Suprapubic skin (tissue), 4 donors: ENCODE results near the gene LCN15. TPM values are rescaled to one million over a fixed set of nuclear protein-coding genes. Genes with fewer than 3 reads are reported as not detected.

Experiments used
- DNase-seq, 2 donors: peaks; one replicate each; pipeline ENCODE4 v3.0.0-alpha.2; 2019; ENCODE audit warnings: low spot score in 2 of 2
- H3K27ac ChIP-seq: fragments of 200-600 bp; sonication (generic); one replicate; pipeline ENCODE4 v1.5.1; 2019
- H3K27me3 ChIP-seq: fragments of 200-600 bp; sonication (generic); one replicate; pipeline ENCODE4 v1.5.1; 2019
- H3K36me3 ChIP-seq: fragments of 200-600 bp; sonication (generic); one replicate; pipeline ENCODE4 v1.5.1; 2019
- H3K4me1 ChIP-seq: fragments of 200-600 bp; sonication (generic); one replicate; pipeline ENCODE4 v1.5.1; 2019
- H3K4me3 ChIP-seq: fragments of 200-600 bp; sonication (generic); one replicate; pipeline ENCODE4 v1.5.1; 2019; ENCODE audit warnings: mild to moderate bottlenecking
- H3K9me3 ChIP-seq: fragments of 200-600 bp; sonication (generic); one replicate; pipeline ENCODE4 v1.5.1; 2019
- CTCF ChIP-seq, 2 donors: fragments of 200-600 bp in 1 of 2; fragments of 450-650 bp in 1 of 2; sonication (generic) in 1 of 2; IDR thresholded peaks; one replicate each; pipeline ENCODE4 v1.5.1; 2016 to 2019; ENCODE audit warnings: antibody characterized with exemption in 2 of 2, mild to moderate bottlenecking in 1 of 2, moderate library complexity in 1 of 2
- EP300 ChIP-seq: sonication (generic); formaldehyde crosslinking; IDR thresholded peaks from one replicate; pipeline ENCODE4 v1.6.1; 2017; ENCODE audit warnings: antibody characterized with exemption
- POLR2A ChIP-seq, 2 donors: fragments of 450-650 bp; IDR thresholded peaks; one replicate each; pipeline ENCODE4 v1.6.1; 2017; ENCODE audit warnings: antibody characterized with exemption in 2 of 2, mild to moderate bottlenecking in 2 of 2, moderate library complexity in 2 of 2
- POLR2AphosphoS5 ChIP-seq, 3 donors: sonication (generic); formaldehyde crosslinking; IDR thresholded peaks; one replicate each; pipeline ENCODE4 v1.6.1; 2017; ENCODE audit warnings: antibody characterized with exemption in 3 of 3
- WGBS: methylation state at CpG from one replicate; pipeline ENCODE4 v1.1.5; 2018; 5-methylcytosine and 5-hydroxymethylcytosine counted together
- total RNA-seq, 4 donors: library from RNA; depleted of rRNA; stranded (reverse); fragments of >200 nt; gene quantifications; one replicate each; pipeline ENCODE4 v1.1.0, GENCODE V29; 2016

The LCN15 gene
- total RNA-seq, 4 donors from 2014 or later = 0.21 TPM; not detected in 3

- Histone ChIP-seq H3K4me3 (no peak overlapping the region), H3K9me3 (no peaks in the 10 kb centered on the region), H3K27me3 (peaks cover 64% of the 10 kb centered on the region), H3K4me1 (peaks cover 8% of the 10 kb centered on the region), H3K36me3 (no peaks in the 10 kb centered on the region), H3K27ac (no peak overlapping the region)
- no CpG with 5 or more reads among the region's 14 CpGs for WGBS
- TF ChIP-seq POLR2AphosphoS5 (IDR thresholded peaks at IDR 0.05) (no peak), POLR2A (IDR thresholded peaks at IDR 0.05) (no peak), EP300 (no peak), CTCF (IDR thresholded peaks at IDR 0.05) (no peak)
- DNase-seq = no peak
Observed at GRCh38 chr9:136765041-136765440, 723 bp upstream of the LCN15 start.

DNA sequence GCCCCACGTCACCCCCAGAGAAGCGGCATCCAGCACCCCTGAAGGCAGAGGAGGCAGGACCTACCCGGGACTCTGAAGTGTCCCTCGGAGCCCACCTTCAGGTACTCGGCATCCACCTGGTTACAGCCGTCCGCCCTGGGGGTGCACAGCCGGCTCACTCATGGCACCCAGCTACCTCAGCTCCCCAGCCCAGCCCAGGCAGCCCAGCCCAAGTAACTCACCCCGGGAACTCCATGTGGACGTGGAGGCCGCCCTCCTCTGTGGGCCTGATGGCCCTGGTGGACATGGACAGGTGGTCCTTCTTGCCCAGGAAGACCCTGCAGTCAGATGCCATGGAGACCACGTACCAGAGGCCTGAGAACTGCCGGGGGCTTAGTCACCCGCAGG lies 676 bp downstream of the LCN15 start:
- TF ChIP-seq POLR2AphosphoS5 (IDR thresholded peaks at IDR 0.05) (no peak), EP300 (no peak), CTCF (IDR thresholded peaks at IDR 0.05) (no peak), POLR2A (IDR thresholded peaks at IDR 0.05) (no peak)
- DNase-seq = no peak
- H3K9me3 ChIP-seq = no peaks in the 10 kb centered on the region
- no peak overlapping the region for H3K4me3 ChIP-seq
- no peak overlapping the region for H3K27ac ChIP-seq
- H3K4me1 ChIP-seq = peaks cover 8% of the 10 kb centered on the region
- WGBS = 62% methylated on average over 3 of the region's 14 CpGs
- H3K36me3 ChIP-seq = no peaks in the 10 kb centered on the region
- peaks cover 73% of the 10 kb centered on the region for H3K27me3 ChIP-seq

DNA sequence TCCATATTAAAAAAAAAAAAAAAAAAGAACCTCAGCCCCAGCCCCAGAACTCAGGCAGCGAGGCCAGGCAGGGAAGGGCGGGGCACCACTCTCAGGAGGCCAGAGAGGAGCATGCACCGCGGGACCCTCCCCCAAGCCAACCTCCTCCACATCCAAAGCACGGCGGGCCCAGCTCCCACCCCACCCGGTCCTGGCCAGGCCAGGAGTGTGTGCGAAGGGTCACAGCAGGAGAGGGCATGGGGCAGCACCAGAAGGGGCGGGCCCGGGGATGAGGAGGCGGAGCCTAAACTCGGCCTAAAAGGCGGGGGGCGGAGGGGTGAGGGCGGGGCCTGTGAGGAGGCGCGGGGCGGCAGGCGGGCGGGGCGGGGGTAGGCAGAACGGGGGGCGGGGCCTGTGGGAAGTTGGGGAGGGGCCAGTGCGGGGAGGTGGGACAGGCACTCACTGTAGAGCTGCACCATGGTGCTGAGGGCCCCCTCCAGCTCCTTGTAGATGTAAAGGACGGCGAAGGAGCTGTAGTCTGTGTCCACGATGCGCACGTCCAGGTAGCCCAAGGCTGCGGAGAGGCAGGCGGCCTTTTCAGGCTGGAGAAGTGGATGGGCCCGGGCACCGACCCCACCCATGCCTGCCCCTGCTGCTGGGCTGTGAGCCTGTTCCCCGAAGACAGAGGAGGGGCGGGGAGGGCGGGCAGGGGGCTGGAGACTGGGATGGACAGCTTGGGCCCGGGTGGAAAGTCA lies 1.2 kb downstream of the LCN15 start:
- H3K9me3 ChIP-seq = no peaks in the 10 kb centered on the region
- WGBS = 14% methylated on average over 22 of the region's 37 CpGs

DNA sequence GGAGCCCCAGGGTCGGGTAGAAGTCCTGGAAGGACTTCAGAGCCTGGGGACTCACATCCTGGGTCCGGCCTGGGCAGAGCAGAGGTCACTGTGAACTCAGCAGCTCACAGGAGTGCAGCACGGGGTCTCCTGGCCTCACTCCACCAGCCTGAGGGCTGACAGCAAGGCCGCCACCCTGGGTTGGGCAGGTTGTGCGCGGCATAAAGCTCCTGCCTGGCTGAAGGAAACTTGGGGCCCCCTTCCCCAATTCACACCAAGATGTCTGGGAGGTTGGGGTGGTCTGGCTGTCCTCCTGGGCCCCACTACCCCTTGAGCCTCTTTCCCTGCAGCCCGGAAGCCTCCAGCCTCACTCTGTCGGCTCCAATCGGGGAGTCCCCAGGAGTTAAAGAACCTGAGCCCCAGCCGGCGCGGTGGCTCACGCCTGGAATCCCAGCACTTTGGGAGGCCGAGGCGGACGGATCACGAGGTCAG lies 2.1 kb downstream of the LCN15 start:
- no peaks in the 10 kb centered on the region for H3K9me3 ChIP-seq
- no peak for TF ChIP-seq CTCF (IDR thresholded peaks at IDR 0.05)
- TF ChIP-seq EP300 = no peak
- TF ChIP-seq POLR2A (IDR thresholded peaks at IDR 0.05) = no peak
- TF ChIP-seq POLR2AphosphoS5 (IDR thresholded peaks at IDR 0.05) = no peak
- no peaks in the 10 kb centered on the region for H3K36me3 ChIP-seq
- WGBS = 79% methylated on average over 15 of the region's 17 CpGs
- peaks cover 67% of the 10 kb centered on the region for H3K27me3 ChIP-seq
- peaks cover 8% of the 10 kb centered on the region for H3K4me1 ChIP-seq
- DNase-seq = no peak
- H3K4me3 ChIP-seq = no peak overlapping the region
- no peak overlapping the region for H3K27ac ChIP-seq

More for the DNA sequence above, 1.2 kb downstream of the LCN15 start:
- DNase-seq = peak in 1 of 2 donors; percentile 66
- Histone ChIP-seq H3K4me3 (no peak overlapping the region), H3K4me1 (peaks cover 8% of the 10 kb centered on the region), H3K27ac (no peak overlapping the region), H3K27me3 (peaks cover 71% of the 10 kb centered on the region), H3K36me3 (no peaks in the 10 kb centered on the region)
- no peak for TF ChIP-seq EP300
- TF ChIP-seq POLR2AphosphoS5 (IDR thresholded peaks at IDR 0.05) = no peak
- no peak for TF ChIP-seq POLR2A (IDR thresholded peaks at IDR 0.05)
- no peak for TF ChIP-seq CTCF (IDR thresholded peaks at IDR 0.05)

GRCh38 chr9:136761545-136761981 lies 2.8 kb downstream of the LCN15 start:
- peaks cover 8% of the 10 kb centered on the region for H3K4me1 ChIP-seq
- WGBS = 74% methylated on average over 8 of the region's 13 CpGs
- no peak overlapping the region for H3K27ac ChIP-seq

More at GRCh38 chr9:136761545-136761981, 2.8 kb downstream of the LCN15 start:
- Histone ChIP-seq H3K36me3 (no peaks in the 10 kb centered on the region), H3K9me3 (no peaks in the 10 kb centered on the region), H3K27me3 (peaks cover 62% of the 10 kb centered on the region), H3K4me3 (no peak overlapping the region)
- TF ChIP-seq EP300 = no peak
- no peak for TF ChIP-seq POLR2A (IDR thresholded peaks at IDR 0.05)
- TF ChIP-seq POLR2AphosphoS5 (IDR thresholded peaks at IDR 0.05) = no peak
- TF ChIP-seq CTCF (IDR thresholded peaks at IDR 0.05) = no peak
- DNase-seq = no peak
